KMS-11 (cell line): ENCODE results near the gene ZBTB24.

Experiments used
- H2AFZ ChIP-seq: fragments of 200-600 bp; sonication (generic); 2 replicates; pipeline ENCODE4 v1.6.1; 2016; ENCODE audit warnings: antibody characterized with exemption, mixed run types, low read depth
- H3K27ac ChIP-seq: fragments of 200-600 bp; sonication (generic); 2 replicates; pipeline ENCODE4 v1.6.1; 2016; ENCODE audit warnings: mild to moderate bottlenecking, mixed run types
- H3K27me3 ChIP-seq: fragments of 200-600 bp; sonication (generic); 2 replicates; pipeline ENCODE4 v1.6.1; 2017; ENCODE audit warnings: mild to moderate bottlenecking, low read depth, mixed run types, moderate library complexity; ENCODE audit not compliant: insufficient read depth
- H3K36me3 ChIP-seq: fragments of 200-600 bp; sonication (generic); 2 replicates; pipeline ENCODE4 v1.6.1; 2017; ENCODE audit warnings: mild to moderate bottlenecking, mixed run types; ENCODE audit not compliant: insufficient read depth
- H3K4me1 ChIP-seq: fragments of 200-600 bp; sonication (generic); 2 replicates; pipeline ENCODE4 v1.6.1; 2016; ENCODE audit warnings: mild to moderate bottlenecking, low read depth, mixed run types; ENCODE audit not compliant: poor library complexity, severe bottlenecking
- H3K4me2 ChIP-seq: fragments of 200-600 bp; sonication (generic); 2 replicates; pipeline ENCODE4 v1.7.0; 2016; ENCODE audit warnings: mild to moderate bottlenecking, mixed run types
- H3K4me3 ChIP-seq: fragments of 200-600 bp; sonication (generic); IDR thresholded peaks from 2 replicates; pipeline ENCODE4 v1.6.1; 2017; ENCODE audit warnings: low read depth, low read length, mixed read lengths; ENCODE audit not compliant: insufficient read depth
- H3K79me2 ChIP-seq: fragments of 200-600 bp; sonication (generic); 2 replicates; pipeline ENCODE4 v1.6.1; 2016; ENCODE audit warnings: low read depth, mixed run types; ENCODE audit not compliant: insufficient read depth
- H3K9ac ChIP-seq: fragments of 200-600 bp; sonication (generic); 2 replicates; pipeline ENCODE4 v1.6.1; 2016; ENCODE audit warnings: mild to moderate bottlenecking, mixed run types
- H4K20me1 ChIP-seq: fragments of 200-600 bp; sonication (generic); 2 replicates; pipeline ENCODE4 v1.6.1; 2016; ENCODE audit warnings: mild to moderate bottlenecking, mixed run types; ENCODE audit not compliant: insufficient read depth
- TF ChIP-seq, protein P1 (sequence below): fragments of 200-600 bp; sonication (generic); conservative IDR thresholded peaks from 2 replicates; pipeline ENCODE4 v1.6.1; 2017; ENCODE audit warnings: low read depth, mild to moderate bottlenecking, antibody characterized with exemption, low read length, moderate library complexity, mixed read lengths

The ZBTB24 gene

DNA sequence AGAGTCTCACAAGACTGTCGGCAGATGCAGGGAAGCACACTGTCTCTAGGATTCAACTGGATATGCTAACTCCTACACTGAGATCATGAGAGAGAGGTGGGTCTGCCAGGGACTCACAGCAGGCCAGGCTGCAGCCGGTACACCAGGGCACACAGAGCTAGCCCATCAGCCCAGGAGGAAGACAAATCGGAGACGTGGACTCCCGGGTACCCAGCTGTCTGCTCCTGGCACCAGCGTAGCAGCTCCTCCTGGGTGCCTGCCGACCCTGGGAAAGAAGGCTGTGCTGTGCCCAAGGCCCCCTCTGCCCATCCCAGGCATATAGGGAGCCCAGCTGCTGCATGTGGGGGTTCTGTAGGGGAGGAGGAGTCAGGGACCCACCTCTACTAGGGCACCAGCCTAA is 34.4 kb downstream of the ZBTB24 start:
- Histone ChIP-seq H4K20me1 (no peaks in the 10 kb centered on the region), H3K4me3 (no peak overlapping the region), H3K36me3 (no peaks in the 10 kb centered on the region), H3K27ac (no peak overlapping the region), H3K27me3 (no peaks in the 10 kb centered on the region), H3K4me2 (no peak overlapping the region), H3K79me2 (no peaks in the 10 kb centered on the region), H3K4me1 (no peaks in the 10 kb centered on the region), H2AFZ (no peak overlapping the region), H3K9ac (no peak overlapping the region)
- TF ChIP-seq, protein P1, sequence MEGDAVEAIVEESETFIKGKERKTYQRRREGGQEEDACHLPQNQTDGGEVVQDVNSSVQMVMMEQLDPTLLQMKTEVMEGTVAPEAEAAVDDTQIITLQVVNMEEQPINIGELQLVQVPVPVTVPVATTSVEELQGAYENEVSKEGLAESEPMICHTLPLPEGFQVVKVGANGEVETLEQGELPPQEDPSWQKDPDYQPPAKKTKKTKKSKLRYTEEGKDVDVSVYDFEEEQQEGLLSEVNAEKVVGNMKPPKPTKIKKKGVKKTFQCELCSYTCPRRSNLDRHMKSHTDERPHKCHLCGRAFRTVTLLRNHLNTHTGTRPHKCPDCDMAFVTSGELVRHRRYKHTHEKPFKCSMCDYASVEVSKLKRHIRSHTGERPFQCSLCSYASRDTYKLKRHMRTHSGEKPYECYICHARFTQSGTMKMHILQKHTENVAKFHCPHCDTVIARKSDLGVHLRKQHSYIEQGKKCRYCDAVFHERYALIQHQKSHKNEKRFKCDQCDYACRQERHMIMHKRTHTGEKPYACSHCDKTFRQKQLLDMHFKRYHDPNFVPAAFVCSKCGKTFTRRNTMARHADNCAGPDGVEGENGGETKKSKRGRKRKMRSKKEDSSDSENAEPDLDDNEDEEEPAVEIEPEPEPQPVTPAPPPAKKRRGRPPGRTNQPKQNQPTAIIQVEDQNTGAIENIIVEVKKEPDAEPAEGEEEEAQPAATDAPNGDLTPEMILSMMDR = no peak

DNA sequence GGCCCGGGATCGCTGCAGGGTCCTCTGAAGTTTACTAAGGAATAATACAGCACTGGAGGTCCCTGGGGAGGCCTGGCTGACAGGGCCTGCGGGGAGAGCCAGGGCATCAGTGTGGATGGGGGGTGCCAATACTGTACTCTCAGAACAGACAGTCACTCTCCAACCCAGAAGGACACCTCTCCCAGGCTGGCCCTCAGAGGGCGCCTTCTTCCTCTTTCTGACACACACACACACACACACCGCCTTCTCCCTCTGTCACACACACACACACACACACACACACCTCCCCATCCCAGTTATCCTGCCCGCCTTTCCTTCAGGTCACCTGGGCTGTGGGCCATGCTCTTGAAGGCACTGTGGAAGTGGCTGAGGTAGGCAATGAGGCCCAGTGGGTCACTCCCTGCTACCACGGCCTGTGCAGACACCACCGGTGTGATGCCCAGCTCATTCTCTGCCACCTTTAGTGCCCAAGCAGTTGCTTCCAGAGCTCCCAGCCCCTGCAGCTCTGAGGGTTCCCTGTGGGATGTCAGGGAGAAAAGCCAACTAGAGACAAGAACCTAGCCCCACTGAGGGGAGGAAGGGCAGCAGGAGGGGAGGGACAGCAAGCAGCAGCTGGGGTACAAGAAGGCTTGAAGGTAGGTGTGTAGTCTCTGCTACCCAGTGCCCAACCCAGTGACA is 35.0 kb downstream of the ZBTB24 start:
- H3K36me3 ChIP-seq = no peaks in the 10 kb centered on the region
- H3K9ac ChIP-seq = no peak overlapping the region
- TF ChIP-seq, protein P1 = no peak
- no peaks in the 10 kb centered on the region for H3K4me1 ChIP-seq
- no peak overlapping the region for H3K4me2 ChIP-seq
- no peak overlapping the region for H3K27ac ChIP-seq
- H3K27me3 ChIP-seq = no peaks in the 10 kb centered on the region
- no peaks in the 10 kb centered on the region for H4K20me1 ChIP-seq
- H2AFZ ChIP-seq = no peak overlapping the region
- H3K4me3 ChIP-seq = no peak overlapping the region
- H3K79me2 ChIP-seq = no peaks in the 10 kb centered on the region

DNA sequence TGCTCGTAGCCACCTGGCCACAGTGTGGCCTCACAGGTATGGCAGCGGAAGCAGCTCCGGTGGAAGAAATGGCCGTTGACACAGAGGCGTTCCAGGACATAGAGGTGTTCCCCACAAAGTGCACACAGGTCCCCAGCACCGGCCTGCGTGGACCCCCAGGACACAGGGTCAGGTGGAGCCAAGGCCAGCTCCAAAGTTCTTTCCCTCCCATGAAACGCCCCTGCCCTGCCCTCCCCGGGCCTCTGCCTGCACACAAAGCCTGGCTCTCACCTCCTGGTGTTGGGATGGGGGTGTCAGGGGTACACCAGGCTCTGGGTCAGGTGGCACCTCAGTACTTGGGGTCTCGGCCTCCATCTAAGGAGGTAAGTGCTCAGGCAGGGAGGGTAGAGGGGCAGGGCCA is 35.9 kb downstream of the ZBTB24 start:
- H3K4me2 ChIP-seq = no peak overlapping the region
- no peak overlapping the region for H3K9ac ChIP-seq
- no peaks in the 10 kb centered on the region for H3K79me2 ChIP-seq
- H3K27ac ChIP-seq = no peak overlapping the region
- no peaks in the 10 kb centered on the region for H3K36me3 ChIP-seq
- H4K20me1 ChIP-seq = no peaks in the 10 kb centered on the region
- H2AFZ ChIP-seq = no peak overlapping the region
- TF ChIP-seq, protein P1 = no peak
- no peaks in the 10 kb centered on the region for H3K4me1 ChIP-seq
- H3K4me3 ChIP-seq = no peak overlapping the region
- H3K27me3 ChIP-seq = no peaks in the 10 kb centered on the region

DNA sequence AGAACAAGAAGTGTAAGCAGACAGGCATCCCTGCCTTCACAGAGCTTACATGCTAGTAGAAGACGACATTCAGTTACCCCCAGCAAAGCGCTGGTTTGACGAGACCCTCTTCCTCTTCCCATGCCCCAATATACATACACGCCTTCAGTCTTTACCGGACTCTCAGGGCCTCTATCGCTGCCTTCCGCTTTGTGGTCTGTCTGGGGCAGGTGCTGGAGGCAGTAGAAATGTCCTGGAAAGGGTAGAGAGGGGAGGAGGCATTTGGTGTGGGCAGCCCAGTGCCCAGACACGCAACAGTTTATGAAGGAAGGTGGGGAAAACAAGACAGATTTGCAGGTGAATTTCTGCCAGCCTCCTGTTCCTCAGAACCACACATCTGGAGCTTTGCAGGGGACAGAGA is 36.5 kb downstream of the ZBTB24 start:
- Histone ChIP-seq H3K36me3 (no peaks in the 10 kb centered on the region), H3K27ac (no peak overlapping the region), H2AFZ (no peak overlapping the region), H4K20me1 (no peaks in the 10 kb centered on the region), H3K4me2 (no peak overlapping the region), H3K4me3 (no peak overlapping the region), H3K4me1 (no peaks in the 10 kb centered on the region), H3K79me2 (no peaks in the 10 kb centered on the region), H3K27me3 (no peaks in the 10 kb centered on the region), H3K9ac (no peak overlapping the region)
- TF ChIP-seq, protein P1 = no peak
